ENCODE measurements around the gene LRRC9. TPM values are rescaled to one million over a fixed set of nuclear protein-coding genes. Genes with fewer than 3 reads are reported as not detected.

The LRRC9 gene
- total RNA-seq, 1 donor from 2014 or later: not detected

DNA sequence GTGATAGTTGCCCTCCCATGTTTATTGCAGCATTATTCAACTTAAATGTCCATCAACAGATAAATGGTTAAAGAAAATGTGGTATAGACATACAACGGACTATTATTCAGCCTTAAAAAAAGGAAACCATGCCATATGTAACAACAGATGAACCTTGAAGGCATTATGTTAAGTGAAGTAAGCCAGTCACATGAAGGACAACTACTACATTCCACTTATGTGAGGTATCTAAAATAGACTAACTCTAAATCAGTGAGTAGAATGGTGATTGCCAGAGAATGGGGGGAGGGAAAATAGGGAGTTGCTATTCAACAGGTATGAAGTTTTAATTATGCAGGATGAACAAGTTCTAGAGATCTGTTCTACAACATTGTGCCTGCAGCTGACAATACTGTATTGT is 181.8 kb downstream of the LRRC9 start:
- ATAC-seq (ENCODE audit: low read depth) (no peak), DNase-seq (no peak)
- peaks cover 28% of the 10 kb centered on the region for H3K4me1 Mint-ChIP-seq
- POLR2A ChIA-PET: interaction anchor here (0.6 kb wide), 1 partner anchor 13 kb away, joined by 4 read pairs; no protein-coding TSS in a partner anchor
- no peak overlapping the region for H3K4me3 Mint-ChIP-seq
- H3K27ac Mint-ChIP-seq: no peak overlapping the region
- H3K9me3 Mint-ChIP-seq: no peaks in the 10 kb centered on the region
- intact Hi-C loops (cut with micrococcal nuclease): no loop called here
- H3K27me3 Mint-ChIP-seq: no peaks in the 10 kb centered on the region
- TF ChIP-seq, protein P1, sequence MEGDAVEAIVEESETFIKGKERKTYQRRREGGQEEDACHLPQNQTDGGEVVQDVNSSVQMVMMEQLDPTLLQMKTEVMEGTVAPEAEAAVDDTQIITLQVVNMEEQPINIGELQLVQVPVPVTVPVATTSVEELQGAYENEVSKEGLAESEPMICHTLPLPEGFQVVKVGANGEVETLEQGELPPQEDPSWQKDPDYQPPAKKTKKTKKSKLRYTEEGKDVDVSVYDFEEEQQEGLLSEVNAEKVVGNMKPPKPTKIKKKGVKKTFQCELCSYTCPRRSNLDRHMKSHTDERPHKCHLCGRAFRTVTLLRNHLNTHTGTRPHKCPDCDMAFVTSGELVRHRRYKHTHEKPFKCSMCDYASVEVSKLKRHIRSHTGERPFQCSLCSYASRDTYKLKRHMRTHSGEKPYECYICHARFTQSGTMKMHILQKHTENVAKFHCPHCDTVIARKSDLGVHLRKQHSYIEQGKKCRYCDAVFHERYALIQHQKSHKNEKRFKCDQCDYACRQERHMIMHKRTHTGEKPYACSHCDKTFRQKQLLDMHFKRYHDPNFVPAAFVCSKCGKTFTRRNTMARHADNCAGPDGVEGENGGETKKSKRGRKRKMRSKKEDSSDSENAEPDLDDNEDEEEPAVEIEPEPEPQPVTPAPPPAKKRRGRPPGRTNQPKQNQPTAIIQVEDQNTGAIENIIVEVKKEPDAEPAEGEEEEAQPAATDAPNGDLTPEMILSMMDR (IDR thresholded peaks at IDR 0.05): no peak
- CTCF ChIA-PET: no interaction called here
- peaks cover 50% of the 10 kb centered on the region for H3K36me3 Mint-ChIP-seq (ENCODE audit: low read depth)

DNA sequence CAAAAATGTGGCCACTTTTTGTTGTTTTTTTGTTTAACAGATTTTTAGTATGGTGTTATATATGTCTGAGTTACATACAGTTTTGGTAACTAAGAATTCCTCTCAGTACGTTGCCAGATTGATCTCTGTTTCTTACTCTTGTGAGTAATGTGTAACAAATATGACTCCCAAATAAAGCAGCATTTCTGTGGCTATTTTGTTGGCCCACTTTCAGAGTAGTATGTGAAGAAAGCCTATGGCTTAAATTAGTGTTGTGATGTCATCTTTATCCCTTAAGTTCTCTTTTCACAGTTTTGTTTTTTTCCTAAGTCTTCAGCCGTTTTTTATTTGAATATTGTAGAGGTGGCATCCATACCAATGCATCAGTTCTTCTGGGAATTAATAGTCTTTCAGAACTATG is 182.4 kb downstream of the LRRC9 start:
- Mint-ChIP-seq H3K9me3 (no peaks in the 10 kb centered on the region), H3K36me3 (ENCODE audit: low read depth) (peaks cover 44% of the 10 kb centered on the region), H3K27ac (no peak overlapping the region), H3K27me3 (no peaks in the 10 kb centered on the region), H3K4me3 (no peak overlapping the region), H3K4me1 (peaks cover 28% of the 10 kb centered on the region)
- CTCF ChIA-PET: no interaction called here
- POLR2A ChIA-PET: no interaction called here
- TF ChIP-seq, protein P1 (IDR thresholded peaks at IDR 0.05): no peak
- intact Hi-C loops (cut with micrococcal nuclease): no loop called here
- ATAC-seq (ENCODE audit: low read depth): no peak
- no peak for DNase-seq

DNA sequence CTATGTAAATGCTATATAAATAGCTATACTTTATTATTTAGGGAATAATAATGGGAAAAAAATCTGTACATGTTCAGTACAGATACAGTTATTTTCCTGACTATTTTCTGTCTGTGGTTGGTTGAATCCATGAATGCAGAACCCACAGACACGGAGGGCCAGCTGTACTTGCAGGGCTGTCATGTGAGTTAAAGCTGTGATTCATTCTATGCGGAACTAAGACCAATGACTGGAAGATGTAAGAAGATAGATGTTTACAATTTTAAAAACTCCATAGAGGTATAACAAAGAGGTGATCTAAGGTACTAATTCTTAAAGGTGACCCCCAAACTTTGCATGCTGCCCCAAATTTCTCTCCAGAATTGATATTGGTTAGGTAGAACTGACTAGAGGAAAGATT is 186.4 kb downstream of the LRRC9 start:
- TF ChIP-seq, protein P1 (IDR thresholded peaks at IDR 0.05): no peak
- intact Hi-C loops (cut with micrococcal nuclease): loop anchor here (1.0 to 5.0 kb wide), 2 partner anchors 14 to 36 kb away; no protein-coding TSS in a partner anchor
- ChIA-PET POLR2A (interaction anchor here (0.8 kb wide), 1 partner anchor 14 kb away, joined by 3 read pairs; the partner anchor contains the start of gene PCNX4), CTCF (interaction anchor here (1.3 kb wide), 1 partner anchor 10 kb away, joined by 3 read pairs; no protein-coding TSS in a partner anchor)
- Mint-ChIP-seq H3K36me3 (ENCODE audit: low read depth) (peaks cover 44% of the 10 kb centered on the region), H3K4me3 (no peak overlapping the region), H3K9me3 (no peaks in the 10 kb centered on the region), H3K4me1 (peaks cover 24% of the 10 kb centered on the region), H3K27ac (no peak overlapping the region), H3K27me3 (no peaks in the 10 kb centered on the region)
- ATAC-seq (ENCODE audit: low read depth) (peak; percentile 40), DNase-seq (no peak)

DNA sequence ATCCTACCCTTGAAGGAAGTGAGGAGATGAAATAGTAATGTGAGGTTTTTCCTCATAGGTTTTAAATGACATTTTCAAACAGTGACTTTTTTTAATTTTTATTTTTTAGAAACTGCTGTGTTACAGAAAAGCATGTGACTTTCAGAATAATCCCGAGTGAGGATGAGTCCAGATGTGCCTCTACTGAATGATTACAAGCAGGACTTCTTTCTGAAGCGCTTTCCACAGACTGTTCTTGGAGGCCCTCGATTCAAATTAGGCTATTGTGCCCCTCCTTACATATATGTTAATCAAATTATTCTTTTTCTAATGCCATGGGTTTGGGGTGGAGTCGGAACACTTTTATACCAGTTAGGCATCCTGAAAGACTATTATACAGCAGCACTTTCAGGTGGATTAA is 187.5 kb downstream of the LRRC9 start:
- Mint-ChIP-seq H3K27ac (no peak overlapping the region), H3K4me3 (no peak overlapping the region), H3K9me3 (no peaks in the 10 kb centered on the region), H3K4me1 (peaks cover 24% of the 10 kb centered on the region), H3K27me3 (no peaks in the 10 kb centered on the region), H3K36me3 (ENCODE audit: low read depth) (peaks cover 39% of the 10 kb centered on the region)
- ATAC-seq (ENCODE audit: low read depth) (no peak), DNase-seq (no peak)
- intact Hi-C loops (cut with micrococcal nuclease): loop anchor here (5.0 kb wide), 1 partner anchor 35 kb away; no protein-coding TSS in a partner anchor
- TF ChIP-seq, protein P1 (IDR thresholded peaks at IDR 0.05): no peak
- ChIA-PET POLR2A (no interaction called here), CTCF (no interaction called here)

DNA sequence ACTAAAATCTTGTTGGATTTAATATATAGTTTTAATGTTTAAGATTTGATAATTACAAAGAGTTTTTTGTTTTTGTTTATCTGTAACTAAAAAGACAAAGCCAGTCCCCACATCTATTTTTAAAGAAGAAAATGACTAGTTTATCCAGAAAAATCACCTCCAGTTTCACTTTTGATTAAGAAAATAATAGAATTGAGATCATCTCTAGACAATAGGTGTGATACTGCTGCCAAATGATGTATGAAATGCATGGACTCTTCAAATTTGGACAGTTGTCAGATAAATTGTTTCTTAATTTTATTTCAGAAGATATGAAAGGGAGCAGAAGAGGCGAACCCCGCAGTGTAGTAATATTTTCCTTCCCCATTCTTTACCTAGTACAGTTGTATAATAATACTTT is 191.8 kb downstream of the LRRC9 start:
- intact Hi-C loops (cut with micrococcal nuclease): no loop called here
- TF ChIP-seq, protein P1 (IDR thresholded peaks at IDR 0.05): no peak
- Mint-ChIP-seq H3K36me3 (ENCODE audit: low read depth) (peaks cover 49% of the 10 kb centered on the region), H3K4me3 (no peak overlapping the region), H3K9me3 (no peaks in the 10 kb centered on the region), H3K4me1 (peaks cover 2% of the 10 kb centered on the region), H3K27ac (no peak overlapping the region), H3K27me3 (no peaks in the 10 kb centered on the region)
- DNase-seq (no peak), ATAC-seq (ENCODE audit: low read depth) (no peak)
- ChIA-PET CTCF (no interaction called here), POLR2A (no interaction called here)

Other genes starting within 250 kb of the LRRC9 start
- gene RTN1, start 49.4 kb upstream of the LRRC9 start, total RNA-seq: not detected in 2 replicates
- gene PCNX4, start 171.8 kb downstream of the LRRC9 start, total RNA-seq: 31.7 and 41.4 TPM in 2 replicates
- gene DHRS7, start 245.3 kb downstream of the LRRC9 start, total RNA-seq: 41.5 and 47.1 TPM in 2 replicates